ENCODE data around the gene ARFRP1. TPM values are rescaled to one million over a fixed set of nuclear protein-coding genes. Genes with fewer than 3 reads are reported as not detected.

ARFRP1 gene
- total and polyA plus RNA-seq, 2 of the 13 experiments (the other 11 are each of a cell fraction or from before 2014, with no cell fraction given): 32.0 to 51.1 TPM

- 0 out of 2 replicates have a peak, but pooled peaks have one; percentile 72 for TF ChIP-seq THYN1 (CRISPR knock-in tag; IDR thresholded peaks at IDR 0.05; ENCODE audit: borderline replicate concordance, low read depth)
- no peak for TF ChIP-seq ZNF326 (CRISPR knock-in tag; IDR thresholded peaks at IDR 0.05; ENCODE audit: borderline replicate concordance)
- TF ChIP-seq ZNF615 (CRISPR knock-in tag; IDR thresholded peaks at IDR 0.05; ENCODE audit: borderline replicate concordance): no peak; the same call in 1 of the 2 replicates
- no peak for TF ChIP-seq PRPF4 (IDR thresholded peaks at IDR 0.05; ENCODE audit: low read depth, low read length, poor library complexity, severe bottlenecking)
- TF ChIP-seq CREM (IDR thresholded peaks at IDR 0.05): peak; percentile 59; the same call in 1 of the 2 replicates
- no peak for TF ChIP-seq CREM (CRISPR knock-in tag; IDR thresholded peaks at IDR 0.05)
- TF ChIP-seq MXI1 (IDR thresholded peaks at IDR 0.05; ENCODE audit: borderline replicate concordance, low read depth, low read length): peak; percentile 97
- peak; percentile 68 for TF ChIP-seq ZZZ3 (CRISPR knock-in tag; IDR thresholded peaks at IDR 0.05; ENCODE audit: borderline replicate concordance)
- no peak for TF ChIP-seq BATF2 (CRISPR knock-in tag; IDR thresholded peaks at IDR 0.05)
- TF ChIP-seq PREB (CRISPR knock-in tag; IDR thresholded peaks at IDR 0.05): peak; percentile 80; the same call in 1 of the 2 replicates
- no peak for TF ChIP-seq SOX13 (IDR thresholded peaks at IDR 0.05)
- TF ChIP-seq SOX13 (CRISPR knock-in tag; conservative IDR thresholded peaks at IDR 0.05 in 1 of 2, IDR thresholded peaks at IDR 0.05 in 1 of 2): peak; percentile 55 to 89; a peak in 2 of 4 replicates
- TF ChIP-seq MYPOP (CRISPR knock-in tag; IDR thresholded peaks at IDR 0.05): peak; percentile 63; the same call in 1 of the 2 replicates
- peak; percentile 85 for TF ChIP-seq ZNF256 (CRISPR knock-in tag; conservative IDR thresholded peaks at IDR 0.05)
- peak; percentile 97 for TF ChIP-seq ATF7-NPFF (CRISPR knock-in tag; IDR thresholded peaks at IDR 0.05; ENCODE audit: low read depth)
- no peak for TF ChIP-seq NPAS2 (CRISPR knock-in tag; IDR thresholded peaks at IDR 0.05; ENCODE audit: borderline replicate concordance)
- TF ChIP-seq GATAD1 (CRISPR knock-in tag; IDR thresholded peaks at IDR 0.05): peak; percentile 87
- TF ChIP-seq MLX (CRISPR knock-in tag; IDR thresholded peaks at IDR 0.05): peak; percentile 82
- no peak; the same call in 1 of the 2 replicates for TF ChIP-seq ZNF280B (CRISPR knock-in tag; IDR thresholded peaks at IDR 0.05; ENCODE audit: borderline replicate concordance)
- no peak for TF ChIP-seq PCBP2 (optimal IDR thresholded peaks at IDR 0.05; ENCODE audit: low read depth, low read length, poor library complexity, severe bottlenecking)
- TF ChIP-seq ZNF816 (CRISPR knock-in tag; IDR thresholded peaks at IDR 0.05; ENCODE audit: borderline replicate concordance): peak; percentile 41
- TF ChIP-seq HES4 (CRISPR knock-in tag; IDR thresholded peaks at IDR 0.05; ENCODE audit: borderline replicate concordance): peak; percentile 85; the same call in 1 of the 2 replicates
- TF ChIP-seq RFX1 (IDR thresholded peaks at IDR 0.05): no peak
- no peak for TF ChIP-seq ZNF382 (CRISPR knock-in tag; IDR thresholded peaks at IDR 0.05; ENCODE audit: borderline replicate concordance)
- peak; percentile 8; the same call in 1 of the 2 replicates for TF ChIP-seq ZNF124 (CRISPR knock-in tag; IDR thresholded peaks at IDR 0.05)
Observed at GRCh38 chr20:63740627-63741353, 33.0 kb upstream of the ARFRP1 start (continued).
